GM21786 (cell line): ENCODE results near the gene LRRIQ1.
A peak's percentile ranks its signal among the peaks of the same experiment; 100 is the strongest.
"Not testable (repeated sequence)": the region's sequence is repeated elsewhere in the genome, so short reads cannot be mapped to it uniquely, and the experiment has no call there.

Experiments
- ATAC-seq: cut with Tn5 transposase; IDR thresholded peaks from one replicate; pipeline ENCODE4 v1.9.1; 2021; ENCODE audit not compliant: unreplicated experiment

LRRIQ1 gene, protein sequence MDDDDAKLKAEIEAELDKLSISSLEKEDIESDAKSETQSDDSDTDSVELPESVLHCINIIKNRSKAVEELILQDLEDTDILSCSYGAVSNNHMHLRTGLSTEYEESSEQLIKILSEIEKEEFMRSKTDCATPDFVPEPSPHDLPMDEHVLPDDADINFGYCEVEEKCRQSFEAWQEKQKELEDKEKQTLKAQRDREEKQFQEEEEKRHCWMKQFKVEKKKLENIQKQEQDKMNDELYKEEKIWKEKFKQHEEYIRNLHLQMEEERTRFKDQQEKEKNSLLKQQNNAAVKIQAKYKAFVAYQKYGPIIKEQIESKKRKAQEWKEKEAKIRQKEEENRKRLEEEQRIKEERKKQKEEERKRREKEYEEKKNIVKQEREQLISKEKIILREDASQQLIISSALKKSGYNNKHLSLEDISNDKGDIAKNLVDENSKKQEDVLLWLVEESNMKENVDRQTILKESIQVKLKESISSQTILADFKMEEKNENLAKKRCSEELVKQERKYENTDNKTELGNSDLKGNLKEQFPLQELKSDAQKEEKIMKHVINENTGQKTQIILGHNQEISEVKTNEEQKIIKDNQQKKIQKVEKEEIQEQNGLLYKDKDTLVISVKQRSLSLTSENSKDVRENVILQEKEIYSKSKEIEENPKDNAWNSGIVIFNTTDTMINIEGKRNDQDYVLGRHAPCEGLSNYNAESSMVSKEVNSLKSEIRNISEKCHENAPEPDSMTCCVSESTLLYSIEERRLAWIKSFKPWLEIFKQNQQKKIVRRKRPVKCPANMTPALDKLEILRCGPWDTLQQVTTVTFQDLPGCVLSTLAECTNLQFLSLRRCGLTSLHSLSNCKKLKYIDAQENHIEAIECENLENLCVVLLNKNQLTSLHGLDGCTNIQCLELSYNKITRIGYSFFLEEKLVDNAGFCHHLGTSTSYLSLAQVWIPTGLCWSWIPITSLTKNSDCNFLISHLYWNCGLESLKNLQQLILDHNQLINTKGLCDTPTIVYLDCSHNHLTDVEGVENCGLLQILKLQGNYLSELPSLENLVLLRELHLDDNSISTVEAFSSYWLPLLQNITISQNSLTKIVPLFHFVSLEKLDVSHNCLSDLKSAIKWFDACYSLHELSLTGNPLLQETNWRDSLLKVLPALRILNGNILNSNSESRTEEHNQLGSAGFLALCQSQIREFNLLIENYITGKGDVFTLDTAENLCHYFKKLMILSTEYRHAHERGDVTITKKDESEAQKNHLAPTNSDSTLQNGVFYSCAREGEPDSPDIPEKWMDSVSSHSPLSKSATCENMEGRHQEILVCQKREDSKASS (N-terminal part only)

DNA sequence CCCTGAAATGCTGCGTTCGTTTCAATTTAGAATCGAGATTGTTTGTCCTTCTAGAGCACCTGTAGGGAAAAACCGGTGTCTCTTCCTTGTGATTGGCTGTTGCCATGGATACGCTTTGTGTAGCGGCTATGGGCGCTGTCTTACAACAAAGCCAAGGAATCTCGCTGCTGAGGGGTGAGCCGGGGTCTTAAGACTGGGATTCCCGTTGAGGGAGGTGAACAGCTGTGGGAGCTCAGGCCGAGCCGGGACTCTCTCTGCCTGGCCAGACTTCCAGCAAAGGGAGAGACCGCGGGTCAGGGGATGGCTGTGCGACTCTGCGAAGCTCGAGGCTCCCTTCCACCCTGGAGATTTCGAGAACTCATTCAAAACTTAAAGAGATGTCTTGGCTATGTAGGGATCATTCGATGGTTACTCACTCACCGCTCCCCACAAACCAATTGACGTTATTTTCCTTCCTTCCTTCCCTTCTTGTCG is at the start of gene LRRIQ1, which contains the start of gene TSPAN19:
TSS of gene LRRIQ1 (plus strand) at position 118 of the 474 bp plus-strand sequence. CDS start 1,826 bp downstream, outside the sequence.
TSS of gene TSPAN19 (minus strand) at position 44 of the 474 bp plus-strand sequence. CDS start 6,331 bp downstream, outside the sequence.
- ATAC-seq, result peak; percentile 97

DNA sequence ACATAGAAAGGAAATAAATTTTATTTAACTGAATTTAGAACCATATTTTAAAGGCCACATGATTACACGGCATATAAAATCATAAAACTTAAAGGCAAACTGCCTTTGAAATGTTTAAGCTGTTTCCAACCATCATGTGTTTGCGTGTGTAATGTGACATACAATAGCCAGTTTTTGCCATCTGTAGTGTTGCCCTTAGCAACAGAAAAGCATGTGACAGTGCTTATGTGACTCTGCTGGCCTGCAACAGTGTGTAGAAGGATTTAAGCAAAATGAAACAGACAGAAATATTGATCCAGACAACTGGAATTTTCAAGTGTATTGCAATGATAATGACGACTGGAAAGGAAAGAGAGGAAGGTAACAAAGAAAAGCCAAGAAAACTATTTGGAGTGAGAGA is 49.6 kb upstream of the LRRIQ1 start:
- ATAC-seq, result no peak

DNA sequence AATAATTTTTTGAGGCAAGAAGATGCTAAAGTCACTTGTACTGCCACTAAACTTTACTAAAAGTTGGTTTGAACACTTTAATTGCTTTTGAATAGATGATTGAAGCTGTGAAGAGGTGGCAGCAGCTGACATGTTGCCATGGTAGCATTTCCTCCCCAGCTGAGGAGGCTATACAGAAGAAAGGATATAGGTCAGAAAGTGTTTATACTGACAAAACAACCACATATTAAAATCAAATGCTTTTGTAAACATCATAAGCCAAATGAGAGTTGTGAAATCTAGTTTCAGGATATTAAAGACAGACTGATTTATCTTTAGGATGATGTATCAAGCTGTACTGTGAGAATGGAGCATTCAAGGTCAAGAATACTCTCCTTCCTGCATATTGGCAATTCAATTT is 41.7 kb upstream of the LRRIQ1 start:
- ATAC-seq, result no peak

DNA sequence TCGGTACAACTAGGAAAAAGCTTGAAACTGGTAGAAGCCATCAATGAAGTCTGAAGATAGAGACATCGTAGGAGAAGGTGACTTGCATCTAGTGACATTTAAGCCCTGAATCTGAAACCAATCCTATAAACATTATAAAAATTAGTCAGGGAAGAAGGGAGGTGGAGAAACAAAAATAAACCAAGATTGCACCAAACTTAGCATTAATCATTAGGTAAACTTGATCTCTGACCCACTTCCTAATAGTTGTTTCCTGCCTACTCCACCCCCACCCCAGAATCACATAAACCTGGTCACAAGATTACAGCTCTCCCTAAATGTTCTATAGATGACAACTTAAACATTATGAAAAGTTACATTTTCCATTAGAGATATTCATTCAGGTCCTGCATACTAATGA is 40.5 kb upstream of the LRRIQ1 start:
- no peak for ATAC-seq

DNA sequence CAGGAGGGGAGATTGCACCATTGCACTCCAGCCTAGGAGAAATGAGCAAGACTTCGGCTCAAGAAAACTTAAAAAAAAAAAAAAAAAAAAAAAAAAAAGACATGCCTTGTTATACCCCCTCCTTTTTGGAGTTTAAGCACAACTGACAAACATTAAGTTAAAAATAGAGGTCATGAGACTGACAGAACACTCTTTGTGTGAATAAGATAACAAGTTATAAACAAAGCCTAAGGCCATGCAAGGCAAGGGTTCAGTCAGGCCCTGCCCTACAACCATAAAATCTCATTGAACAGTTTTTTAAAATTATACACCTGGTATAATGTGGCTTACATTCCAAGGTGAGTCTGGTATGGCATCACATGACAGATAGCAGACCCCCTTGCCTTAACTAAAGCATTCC is 39.4 kb upstream of the LRRIQ1 start:
- no peak for ATAC-seq

DNA sequence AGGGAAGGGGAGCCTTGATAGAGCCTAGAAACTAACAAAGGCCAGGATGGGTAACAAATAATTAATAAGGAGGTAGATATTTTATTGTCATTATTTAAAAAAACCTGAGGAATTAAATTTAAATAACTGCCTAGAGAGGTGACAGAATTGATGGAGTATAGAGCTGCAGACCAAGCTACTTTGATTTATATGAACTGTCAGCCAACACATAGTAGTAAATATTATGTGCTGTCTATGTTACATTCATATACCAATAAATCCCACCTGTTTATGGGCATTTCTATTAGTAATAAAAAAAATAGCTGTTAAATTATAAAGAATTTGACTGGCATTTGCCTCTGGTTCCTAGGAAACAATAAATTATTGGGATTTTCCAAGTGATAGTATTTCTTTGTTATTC is 37.8 kb upstream of the LRRIQ1 start:
- ATAC-seq, result no peak

DNA sequence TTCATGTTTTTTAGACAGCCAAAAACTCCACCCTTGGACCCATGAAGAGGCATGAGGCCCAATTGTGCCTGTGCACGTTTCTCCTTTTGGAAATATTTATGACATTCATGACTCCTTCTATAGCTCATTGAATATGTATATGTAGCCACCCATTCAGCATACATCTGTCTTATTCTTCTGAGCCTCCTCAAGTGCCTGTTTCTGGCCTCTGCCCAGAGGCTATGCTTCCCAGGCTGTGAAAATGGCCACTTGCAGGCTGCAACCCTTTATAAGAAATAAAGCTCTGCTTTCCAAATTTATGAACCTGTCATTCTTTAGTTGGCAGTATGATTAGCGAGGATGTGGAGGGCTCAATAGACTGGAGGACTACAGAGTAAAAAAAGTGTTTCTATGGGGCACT is 35.4 kb upstream of the LRRIQ1 start:
- no peak for ATAC-seq

DNA sequence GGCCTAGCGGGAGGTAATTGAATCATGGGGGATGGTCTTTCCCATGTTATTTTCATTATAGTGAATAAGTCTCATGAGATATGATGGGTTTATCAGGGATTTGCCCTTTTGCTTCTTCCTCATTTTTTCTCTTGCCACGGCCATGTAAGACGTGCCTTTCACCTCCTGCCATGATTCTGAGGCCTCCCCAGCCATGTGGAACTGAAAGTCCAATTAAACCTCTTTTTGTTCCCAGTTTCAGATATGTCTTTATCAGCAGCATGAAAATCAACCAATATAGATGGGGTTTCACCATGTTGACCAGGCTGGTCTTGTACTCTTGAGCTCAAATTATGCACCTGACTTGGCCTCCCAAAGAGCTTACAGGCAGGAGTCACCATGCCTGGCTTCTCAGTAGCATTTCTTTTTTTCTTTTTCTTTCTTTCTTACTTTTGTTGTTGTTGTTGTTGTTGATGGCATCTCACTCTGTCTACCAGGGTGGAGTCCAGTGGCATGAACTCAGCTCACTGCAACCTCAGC is 33.3 kb upstream of the LRRIQ1 start:
- no peak for ATAC-seq

DNA sequence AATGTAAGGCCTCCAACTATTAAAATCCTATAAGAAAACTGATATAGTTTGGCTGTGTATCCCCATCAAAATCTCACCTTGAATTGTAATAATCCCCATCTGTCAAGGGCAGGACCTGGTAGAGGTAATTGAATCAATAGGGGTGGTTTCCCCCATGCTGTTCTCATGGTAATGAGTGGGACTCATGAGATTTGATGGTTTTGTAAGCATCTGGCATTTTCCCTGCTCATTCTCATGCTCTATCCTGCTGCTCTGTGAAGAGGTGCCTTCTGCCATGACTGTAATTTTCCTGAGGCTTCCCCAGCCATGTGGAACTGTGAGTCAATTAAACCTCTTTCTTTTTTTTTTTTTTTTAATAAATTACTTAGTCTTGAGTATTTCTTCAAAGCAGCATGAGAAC is 31.9 kb upstream of the LRRIQ1 start:
- no peak for ATAC-seq

DNA sequence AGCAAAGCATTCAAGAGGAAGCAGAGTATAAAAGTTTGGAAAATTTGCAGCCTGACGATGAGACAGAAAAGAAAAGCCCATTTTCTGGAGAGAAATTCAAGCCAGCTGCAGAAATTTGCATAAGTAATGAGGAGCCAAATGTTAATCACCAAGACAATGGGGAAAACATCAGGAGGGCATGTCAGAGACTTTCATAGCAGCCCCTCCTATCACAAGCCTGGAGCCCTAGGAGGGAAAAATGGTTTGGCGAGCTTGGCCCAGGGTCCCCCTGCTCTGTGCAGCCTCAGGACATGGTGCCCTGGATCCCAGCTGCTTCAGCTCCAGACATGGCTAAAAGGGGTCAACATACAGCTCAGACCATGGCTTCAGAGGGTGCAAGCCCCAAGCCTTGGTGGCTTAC is 31.1 kb upstream of the LRRIQ1 start:
- ATAC-seq, result not testable (repeated sequence)

DNA sequence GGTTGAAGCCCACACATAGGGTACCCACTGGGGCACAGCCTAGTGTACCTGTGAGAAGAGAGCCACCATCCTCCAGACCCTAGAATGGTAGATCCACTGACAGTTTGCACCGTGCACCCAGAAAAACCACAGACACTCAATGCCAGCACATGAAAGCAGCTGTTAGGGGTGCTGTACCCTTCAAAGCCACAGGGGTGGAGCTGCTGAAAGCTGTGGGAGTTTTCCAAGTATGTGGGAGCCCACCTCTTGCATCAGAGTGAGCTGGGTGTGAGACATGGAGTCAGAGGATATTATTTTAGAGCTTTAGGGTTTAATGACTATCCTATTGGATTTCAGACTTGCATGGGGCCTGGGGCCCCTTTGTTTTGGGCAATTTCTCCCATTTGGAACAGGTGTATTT is 30.5 kb upstream of the LRRIQ1 start:
- ATAC-seq, result no peak

DNA sequence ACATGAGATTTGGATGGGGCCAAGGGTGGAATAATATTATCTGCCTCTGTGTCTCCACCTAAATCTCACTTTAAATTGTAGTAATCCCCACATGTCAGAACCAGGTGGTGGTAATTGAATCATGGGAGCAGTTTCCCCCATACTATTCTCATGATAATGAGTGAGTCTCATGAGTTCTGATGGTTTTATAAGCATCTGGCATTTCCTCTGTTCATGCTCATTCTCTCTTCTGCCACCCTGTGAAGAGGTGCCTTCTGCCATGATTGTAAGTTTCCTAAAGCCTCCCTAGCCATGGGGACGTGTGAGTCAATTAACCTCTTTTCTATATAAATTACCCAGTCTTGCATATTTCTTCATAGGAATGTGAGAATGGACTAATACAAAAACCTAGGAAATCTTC is 29.9 kb upstream of the LRRIQ1 start:
- ATAC-seq, result no peak

DNA sequence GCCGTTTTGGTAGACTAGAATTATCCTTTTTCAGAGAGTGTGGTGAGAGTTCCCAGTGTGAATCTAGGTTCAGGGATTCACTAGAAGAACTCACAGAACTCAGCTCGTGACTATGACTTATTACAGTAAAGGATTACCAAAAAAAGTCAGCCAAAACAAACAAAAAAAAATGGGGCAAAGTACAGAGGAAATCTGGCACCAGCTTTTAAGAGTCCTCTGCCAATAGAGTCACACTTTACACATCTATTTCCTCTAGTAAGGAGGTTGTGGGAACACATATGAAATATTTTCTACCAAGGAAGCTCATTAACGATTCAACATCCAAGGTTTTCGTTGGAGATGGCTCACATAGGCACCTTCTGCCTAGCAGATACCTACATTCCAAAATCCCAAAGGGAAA is 28.3 kb upstream of the LRRIQ1 start:
- no peak for ATAC-seq

DNA sequence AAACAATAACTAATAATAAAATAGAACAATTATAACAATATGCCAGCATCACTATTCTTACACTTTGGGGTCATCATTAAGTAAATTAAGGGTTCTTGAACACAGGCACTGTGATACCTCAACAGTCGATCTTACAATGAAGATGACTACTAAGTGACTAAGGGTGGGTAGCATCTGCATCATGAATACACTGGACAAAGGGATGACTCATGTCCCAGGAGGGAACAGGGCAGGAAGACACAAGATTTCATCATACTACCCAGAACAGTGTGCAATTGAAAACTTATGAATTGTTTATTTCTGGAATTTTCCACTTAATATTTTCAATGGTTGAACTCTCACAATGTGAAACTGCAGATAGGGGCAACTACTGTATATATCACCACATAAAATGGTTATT is 19.7 kb upstream of the LRRIQ1 start:
- ATAC-seq, result no peak

DNA sequence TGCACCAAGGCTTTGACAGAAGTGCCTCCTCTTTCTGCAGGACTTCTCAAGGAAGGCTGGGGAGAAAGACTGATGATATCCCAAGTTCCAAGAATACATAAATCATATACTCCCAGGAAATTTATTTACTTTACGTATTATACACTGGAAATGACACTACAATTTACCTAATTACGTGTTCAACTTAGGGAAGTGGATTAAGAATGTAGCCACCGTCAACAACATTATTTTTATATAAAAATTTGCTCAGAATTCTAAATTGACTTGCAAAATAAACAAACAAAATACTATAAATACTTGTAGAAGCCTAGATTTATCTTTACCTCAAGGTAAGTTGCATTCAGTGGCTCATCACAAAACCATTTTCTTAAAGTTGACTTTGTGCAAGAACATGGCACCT is 19.0 kb upstream of the LRRIQ1 start:
- no peak for ATAC-seq

DNA sequence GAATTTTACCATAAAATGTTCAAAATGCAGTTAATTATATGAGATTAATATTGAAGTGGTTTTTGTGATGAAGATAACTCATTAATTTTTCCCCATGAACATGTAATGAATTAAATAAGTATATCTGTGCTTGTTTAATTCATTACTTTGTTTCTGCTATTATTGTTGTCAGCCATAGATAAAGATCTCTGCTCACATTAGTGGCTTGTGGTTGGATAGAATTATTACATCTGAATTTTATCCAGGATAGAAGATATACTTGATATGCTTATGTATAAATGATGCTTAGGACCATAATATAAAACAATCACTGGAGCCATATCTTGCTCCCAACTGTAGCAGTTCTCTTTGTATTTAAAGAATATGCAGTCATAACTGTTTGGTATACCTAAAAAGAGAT is 18.5 kb upstream of the LRRIQ1 start:
- ATAC-seq, result no peak

DNA sequence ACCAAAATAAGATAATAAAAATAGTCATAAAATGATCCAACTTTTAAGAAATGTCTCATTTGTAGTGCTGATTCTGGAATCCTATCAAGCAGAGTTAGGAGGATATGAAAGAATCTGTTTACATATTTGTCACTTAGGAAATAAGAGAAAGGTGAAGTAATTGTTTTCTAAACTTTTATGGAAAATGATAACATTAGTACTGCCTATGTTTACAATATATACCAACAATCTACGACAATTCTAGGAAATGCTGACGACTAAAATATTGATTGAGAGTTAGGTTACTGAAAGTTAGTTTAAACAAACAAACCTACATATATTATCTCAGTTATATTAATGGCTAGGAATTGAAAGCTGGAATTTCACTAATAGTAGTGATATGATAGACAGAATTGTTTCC is 18.1 kb upstream of the LRRIQ1 start:
- no peak for ATAC-seq

DNA sequence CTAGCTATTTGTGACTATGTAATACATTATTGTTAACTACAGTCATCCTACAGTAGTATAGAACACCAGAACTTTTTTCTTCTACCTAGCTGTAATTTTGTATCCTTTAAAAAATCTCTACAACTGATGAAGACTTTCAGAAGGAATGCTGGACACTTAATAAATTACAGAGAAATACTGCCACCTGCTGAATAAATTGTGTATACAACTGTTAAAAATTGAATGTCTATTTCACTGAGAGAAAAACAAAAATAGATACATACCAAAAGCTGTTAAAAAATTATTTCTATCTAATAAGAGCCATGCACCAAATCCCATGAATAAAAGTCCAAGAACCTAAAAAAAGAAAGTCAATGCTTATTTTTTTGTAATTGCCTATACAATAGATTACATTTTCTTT is 6.7 kb upstream of the LRRIQ1 start:
- ATAC-seq, result no peak

DNA sequence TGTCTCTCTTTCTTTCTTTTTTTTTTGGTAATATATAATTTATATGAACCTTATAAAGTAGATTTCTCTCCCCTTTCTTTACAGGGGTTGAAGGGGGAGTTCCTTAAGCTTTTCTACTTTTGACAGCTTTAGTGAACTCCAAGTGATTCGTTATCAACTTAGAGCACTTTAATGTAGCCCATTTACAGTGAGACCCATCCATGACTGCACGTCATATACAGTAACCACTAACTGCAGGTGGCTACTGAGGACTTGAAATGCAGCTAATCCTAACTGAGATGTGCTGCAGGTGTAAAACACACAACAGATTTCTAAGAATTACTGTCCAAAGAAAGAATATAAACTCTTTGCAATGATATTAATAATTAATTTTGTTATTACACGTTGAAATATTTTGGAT is 582 bp downstream of the LRRIQ1 start:
- ATAC-seq, result no peak

DNA sequence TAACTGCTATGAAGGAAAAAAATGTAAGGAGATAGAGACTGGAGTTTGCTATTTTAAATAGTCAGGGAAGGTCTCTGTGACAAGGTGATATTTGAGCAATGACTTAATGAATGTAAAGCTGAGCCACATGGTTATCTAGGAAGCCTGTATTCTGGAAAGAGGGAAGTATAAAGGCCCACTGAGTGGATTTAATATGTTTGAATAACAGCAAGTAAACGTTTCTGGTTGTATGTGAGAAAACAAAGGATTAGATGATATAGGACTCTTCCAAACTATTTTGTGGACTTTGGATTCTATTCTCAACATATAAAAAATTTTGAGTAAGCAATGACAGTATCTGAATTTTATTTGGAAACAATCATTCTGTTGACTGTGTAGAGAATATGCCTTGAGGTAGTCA is 5.2 kb downstream of the LRRIQ1 start:
- no peak for ATAC-seq

DNA sequence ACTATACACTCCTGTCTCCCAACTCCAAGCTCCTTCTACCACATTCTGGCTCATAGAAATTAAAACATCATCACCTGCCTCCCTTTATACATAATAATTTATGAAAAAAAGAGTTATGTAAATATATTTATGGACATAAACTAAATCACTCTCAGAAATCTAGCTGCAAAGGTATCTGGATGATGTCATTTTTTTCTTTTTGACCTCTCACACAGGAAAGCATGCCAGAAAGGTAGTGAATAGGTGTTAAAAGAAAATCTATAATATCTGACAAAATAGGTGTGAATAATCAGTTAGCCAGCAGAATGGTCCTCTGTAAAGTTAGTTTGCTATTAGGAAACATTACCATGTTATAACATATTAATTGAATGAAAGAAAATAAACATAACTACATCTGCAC is 7.7 kb downstream of the LRRIQ1 start:
- ATAC-seq, result no peak
